ENCODE results near the gene TJP3.

TJP3 gene

GRCh38 chr19:3720349-3720917 lies 12.2 kb downstream of the TJP3 start:
- Histone ChIP-seq H3K79me2 (ENCODE audit: insufficient read depth, low read length) (no peaks in the 10 kb centered on the region), H3K36me3 (ENCODE audit: low read length) (no peaks in the 10 kb centered on the region), H3F3A (ENCODE audit: insufficient read depth) (no peaks in the 10 kb centered on the region), H4K20me1 (ENCODE audit: low read depth, low read length) (no peaks in the 10 kb centered on the region), H3K9me2 (replicated peaks; ENCODE audit: insufficient read depth, low read length) (no peaks in the 10 kb centered on the region), H3K4me3 (ENCODE audit: insufficient read depth, low read length, poor library complexity, severe bottlenecking) (no peak overlapping the region), H3K9me3 (ENCODE audit: insufficient read depth, low read length) (no peaks in the 10 kb centered on the region), H3K4me2 (ENCODE audit: low read depth, low read length, poor library complexity, severe bottlenecking) (no peak overlapping the region), H3K27ac (ENCODE audit: low read depth, low read length) (no peak overlapping the region), H3K27me3 (ENCODE audit: low read length) (no peaks in the 10 kb centered on the region), H2AFZ (ENCODE audit: low read depth, low read length, severe bottlenecking) (no peak overlapping the region), H3K9ac (ENCODE audit: low read length) (no peak overlapping the region)
- TF ChIP-seq CTCF (IDR thresholded peaks at IDR 0.05; ENCODE audit: insufficient read depth, low read length, poor library complexity, severe bottlenecking), result no peak
- no peak for TF ChIP-seq EZH2phosphoT487 (conservative IDR thresholded peaks at IDR 0.05; ENCODE audit: low read length)

GRCh38 chr19:3721131-3721886 lies 13.1 kb downstream of the TJP3 start:
- H3K36me3 ChIP-seq (ENCODE audit: low read length), result no peaks in the 10 kb centered on the region
- TF ChIP-seq CTCF (IDR thresholded peaks at IDR 0.05; ENCODE audit: insufficient read depth, low read length, poor library complexity, severe bottlenecking), result no peak
- TF ChIP-seq EZH2phosphoT487 (conservative IDR thresholded peaks at IDR 0.05; ENCODE audit: low read length), result no peak
- H3K9me3 ChIP-seq (ENCODE audit: insufficient read depth, low read length), result no peaks in the 10 kb centered on the region
- H3F3A ChIP-seq (ENCODE audit: insufficient read depth), result no peaks in the 10 kb centered on the region
- H3K27me3 ChIP-seq (ENCODE audit: low read length), result no peaks in the 10 kb centered on the region
- no peaks in the 10 kb centered on the region for H4K20me1 ChIP-seq (ENCODE audit: low read depth, low read length)
- no peak overlapping the region for H3K4me3 ChIP-seq (ENCODE audit: insufficient read depth, low read length, poor library complexity, severe bottlenecking)
- H3K27ac ChIP-seq (ENCODE audit: low read depth, low read length), result no peak overlapping the region
- H2AFZ ChIP-seq (ENCODE audit: low read depth, low read length, severe bottlenecking), result no peak overlapping the region
- no peak overlapping the region for H3K4me2 ChIP-seq (ENCODE audit: low read depth, low read length, poor library complexity, severe bottlenecking)
- H3K9ac ChIP-seq (ENCODE audit: low read length), result no peak overlapping the region
- no peaks in the 10 kb centered on the region for H3K79me2 ChIP-seq (ENCODE audit: insufficient read depth, low read length)
- H3K9me2 ChIP-seq (replicated peaks; ENCODE audit: insufficient read depth, low read length), result no peaks in the 10 kb centered on the region

- H4K20me1 ChIP-seq (ENCODE audit: low read depth, low read length), result no peaks in the 10 kb centered on the region
- H3K4me3 ChIP-seq (ENCODE audit: insufficient read depth, low read length, poor library complexity, severe bottlenecking), result no peak overlapping the region
- no peaks in the 10 kb centered on the region for H3K36me3 ChIP-seq (ENCODE audit: low read length)
- H3K4me2 ChIP-seq (ENCODE audit: low read depth, low read length, poor library complexity, severe bottlenecking), result no peak overlapping the region
- TF ChIP-seq CTCF (IDR thresholded peaks at IDR 0.05; ENCODE audit: insufficient read depth, low read length, poor library complexity, severe bottlenecking) (no peak), EZH2phosphoT487 (conservative IDR thresholded peaks at IDR 0.05; ENCODE audit: low read length) (no peak)
- H3K27me3 ChIP-seq (ENCODE audit: low read length), result no peaks in the 10 kb centered on the region
- H3K9me2 ChIP-seq (replicated peaks; ENCODE audit: insufficient read depth, low read length), result no peaks in the 10 kb centered on the region
- no peaks in the 10 kb centered on the region for H3K79me2 ChIP-seq (ENCODE audit: insufficient read depth, low read length)
- no peak overlapping the region for H3K9ac ChIP-seq (ENCODE audit: low read length)
- H3K27ac ChIP-seq (ENCODE audit: low read depth, low read length), result no peak overlapping the region
- H2AFZ ChIP-seq (ENCODE audit: low read depth, low read length, severe bottlenecking), result no peak overlapping the region
- H3F3A ChIP-seq (ENCODE audit: insufficient read depth), result no peaks in the 10 kb centered on the region
- H3K9me3 ChIP-seq (ENCODE audit: insufficient read depth, low read length), result no peaks in the 10 kb centered on the region
Observed at GRCh38 chr19:3721887-3722442, 13.8 kb downstream of the TJP3 start.
